Right lobe of liver (tissue), 4 donors: Measurements from ENCODE around the gene RBCK1.

ENCODE experiments used
- CTCF ChIP-seq, 4 donors: fragments of 200-600 bp in 3 of 4; fragments of 450-650 bp in 1 of 4; IDR thresholded peaks; one replicate each; pipeline versions ENCODE4 v1.5.1 to v1.8.0; 2016 to 2022; ENCODE audit warnings: antibody characterized with exemption in 4 of 4, mild to moderate bottlenecking in 2 of 4
- POLR2A ChIP-seq: fragments of 450-650 bp; IDR thresholded peaks from one replicate; pipeline ENCODE4 v1.6.1; 2017; ENCODE audit warnings: antibody characterized with exemption, mild to moderate bottlenecking
- donor health status: DM: no; HTN: no; CAD: no.
- donor health status: DM: no; HTN: no; CAD: no.
- donor health status: DM: no; HTN: yes; CAD: no.

- TF ChIP-seq CTCF (IDR thresholded peaks at IDR 0.05) (no peak), POLR2A (no peak)
Observed at GRCh38 chr20:363319-364078, 44.6 kb upstream of the RBCK1 start.
